HepG2 (cell line): ENCODE results near the gene C10orf53. TPM values are rescaled to one million over a fixed set of nuclear protein-coding genes. Genes with fewer than 3 reads are reported as not detected.

Source experiments
- ATAC-seq: fragments of 200-7000 bp; cut with Tn5 transposase; 3 replicates; pipeline ENCODE4 v1.9.1; 2020; ENCODE audit warnings: mild to moderate bottlenecking, moderate library complexity
- BruUV-seq: library from RNA; stranded (reverse); fragments of 400-500 nt; replicated peaks from 2 replicates; lab custom pipeline; 2021; lab: Mats Ljungman, UMichigan
- CTCF ChIA-PET: fragments of 300-600 bp; formaldehyde crosslinking; extraction: SDS; loops from one replicate; lab custom pipeline; 2021; ENCODE audit warnings: low total read pairs, inconsistent platforms, low intra/inter-chr PET ratio; lab: Yijun Ruan, JAX
- POLR2A ChIA-PET: fragments of 350-600 bp; sonication (Branson Sonifier 250); formaldehyde crosslinking; loops from one replicate; lab custom pipeline; 2020; ENCODE audit warnings: antibody characterized with exemption, inconsistent platforms; lab: Yijun Ruan, JAX
- DNase-seq: peaks from one replicate; pipeline ENCODE4 v3.0.0-alpha.2; 2015; ENCODE audit warnings: low spot score
- FAIRE-seq: peaks from 3 replicates; lab custom pipeline; 2011; peaks lifted over from hg19 to GRCh38; lab: Jason Lieb, UNC
- H2AFZ ChIP-seq: one replicate; pipeline ENCODE4 v1.6.1; 2011; ENCODE audit warnings: low read length, inconsistent platforms
- H3K27ac ChIP-seq: fragments of 300-600 bp; 3 replicates; pipeline ENCODE4 v1.8.0; 2011; ENCODE audit warnings: mixed run types, mild to moderate bottlenecking, mixed read lengths, low read length, inconsistent platforms; ENCODE audit not compliant: insufficient read depth; ENCODE audit errors: extremely low read length
- H3K27me3 ChIP-seq, 2 experiments: fragments of 200-600 bp in 1 of 2; 2 replicates in 1 of 2; 3 replicates in 1 of 2; pipeline versions ENCODE4 v1.6.0 to v1.8.0; 2011; ENCODE audit warnings: low read length in 2 of 2, mild to moderate bottlenecking in 2 of 2, moderate library complexity in 2 of 2, inconsistent platforms in 1 of 2; ENCODE audit not compliant: insufficient read depth in 2 of 2, control insufficient read depth in 1 of 2
- H3K36me3 ChIP-seq, 2 experiments: fragments of 200-600 bp in 1 of 2; replicated peaks in 1 of 2; 2 replicates in 1 of 2; 3 replicates in 1 of 2; pipeline versions ENCODE4 v1.5.1 to v1.8.0; 2011; ENCODE audit warnings: low read length in 2 of 2, inconsistent platforms in 1 of 2; ENCODE audit not compliant: insufficient read depth in 2 of 2, control insufficient read depth in 1 of 2
- H3K4me1 ChIP-seq: 2 replicates; pipeline ENCODE4 v1.5.1; 2012; ENCODE audit warnings: low read length, inconsistent platforms; ENCODE audit not compliant: insufficient read depth
- H3K4me2 ChIP-seq: 2 replicates; pipeline ENCODE4 v1.6.0; 2011; ENCODE audit warnings: low read depth, low read length, inconsistent platforms
- H3K4me3 ChIP-seq, 3 experiments: fragments of 200-600 bp in 1 of 3; sonication (generic), shearing (Covaris generic) in 1 of 3; replicated peaks in 1 of 3; 2 replicates each; pipeline ENCODE4 v1.5.1; 2011 to 2016; ENCODE audit warnings: low read length in 3 of 3, inconsistent platforms in 2 of 3, low read depth in 2 of 3, mild to moderate bottlenecking in 2 of 3, control low read depth in 1 of 3, mixed read lengths in 1 of 3; ENCODE audit not compliant: insufficient read depth in 1 of 3
- H3K79me2 ChIP-seq: one replicate; pipeline ENCODE4 v1.6.1; 2011; ENCODE audit warnings: low read length, inconsistent platforms; ENCODE audit not compliant: insufficient read depth
- H3K9ac ChIP-seq: 2 replicates; pipeline ENCODE4 v1.6.0; 2011; ENCODE audit warnings: mild to moderate bottlenecking, low read depth, low read length, inconsistent platforms; ENCODE audit not compliant: insufficient read depth
- H3K9me3 ChIP-seq: 2 replicates; pipeline ENCODE4 v1.5.1; 2012; ENCODE audit warnings: mild to moderate bottlenecking, low read length
- H4K20me1 ChIP-seq: 2 replicates; pipeline ENCODE4 v1.6.0; 2011; ENCODE audit warnings: inconsistent platforms, mild to moderate bottlenecking, low read length, moderate library complexity; ENCODE audit not compliant: insufficient read depth
- ATRX ChIP-seq: sonication (generic); formaldehyde crosslinking; IDR thresholded peaks from 2 replicates; pipeline ENCODE4 v1.4.0; 2020; ENCODE audit warnings: missing genetic modification reagents, borderline replicate concordance
- HCFC1 ChIP-seq: fragments of 150-350 bp; IDR thresholded peaks from 2 replicates; pipeline ENCODE4 v1.6.1; 2014; ENCODE audit warnings: low read depth, low read length
- HHEX ChIP-seq: IDR thresholded peaks from 2 replicates; pipeline ENCODE4 v1.6.1; 2016; ENCODE audit warnings: control low read depth
- HOXA5 ChIP-seq: sonication (generic); formaldehyde crosslinking; IDR thresholded peaks from 2 replicates; pipeline ENCODE4 v1.4.0; 2020; ENCODE audit warnings: missing genetic modification reagents
- ISL2 ChIP-seq: sonication (generic); formaldehyde crosslinking; IDR thresholded peaks from 2 replicates; pipeline ENCODE4 v1.5.0; 2020; ENCODE audit warnings: missing genetic modification reagents
- ISX ChIP-seq: sonication (generic); formaldehyde crosslinking; conservative IDR thresholded peaks from 2 replicates; pipeline ENCODE4 v1.5.0; 2020; ENCODE audit warnings: missing genetic modification reagents
- NR2F1 ChIP-seq, 2 experiments: fragments of 450-650 bp in 1 of 2; formaldehyde crosslinking in 1 of 2; IDR thresholded peaks; 2 replicates each; pipeline versions ENCODE4 v1.5.0 to v1.6.1; 2016 to 2020; ENCODE audit warnings: mild to moderate bottlenecking in 1 of 2, missing compliant biosample characterization in 1 of 2, missing genetic modification reagents in 1 of 2, moderate library complexity in 1 of 2
- PHF5A ChIP-seq: IDR thresholded peaks from one replicate; pipeline ENCODE4 v1.6.1; 2018; ENCODE audit warnings: low read depth, missing genetic modification reagents; ENCODE audit not compliant: unreplicated experiment
- POLR2AphosphoS5 ChIP-seq: IDR thresholded peaks from 2 replicates; pipeline ENCODE4 v1.6.1; 2012; ENCODE audit warnings: low read depth, low read length
- RFXANK ChIP-seq: IDR thresholded peaks from 2 replicates; pipeline ENCODE4 v1.6.1; 2016
- THYN1 ChIP-seq: sonication (generic); formaldehyde crosslinking; IDR thresholded peaks from 2 replicates; pipeline ENCODE4 v1.8.1; 2023; ENCODE audit warnings: low read depth, mild to moderate bottlenecking, moderate library complexity, missing genetic modification reagents, borderline replicate concordance
- ZFP62 ChIP-seq: sonication (generic); formaldehyde crosslinking; IDR thresholded peaks from 2 replicates; pipeline ENCODE4 v1.4.0; 2020; ENCODE audit warnings: missing genetic modification reagents
- ZNF10 ChIP-seq: sonication (generic); formaldehyde crosslinking; IDR thresholded peaks from 2 replicates; pipeline ENCODE4 v1.4.0; 2020; ENCODE audit warnings: mild to moderate bottlenecking, low read depth, missing genetic modification reagents, borderline replicate concordance
- ZNF629 ChIP-seq: sonication (generic); formaldehyde crosslinking; conservative IDR thresholded peaks from 2 replicates; pipeline ENCODE4 v1.5.0; 2020; ENCODE audit warnings: missing genetic modification reagents
- ZNF75D ChIP-seq: sonication (generic); formaldehyde crosslinking; IDR thresholded peaks from 2 replicates; pipeline ENCODE4 v1.8.1; 2023; ENCODE audit warnings: missing genetic modification reagents, mild to moderate bottlenecking, borderline replicate concordance
- ZNF775 ChIP-seq: sonication (generic); formaldehyde crosslinking; IDR thresholded peaks from 2 replicates; pipeline ENCODE4 v1.4.0; 2020; ENCODE audit warnings: missing genetic modification reagents, mild to moderate bottlenecking, moderate library complexity, borderline replicate concordance
- WGBS: methylation state at CpG from one replicate; pipeline ENCODE4 v1.1.6; 2017; ENCODE audit warnings: low lambda C conversion rate; 5-methylcytosine and 5-hydroxymethylcytosine counted together
- in situ Hi-C: cut with HindIII; loops from 2 replicates; pipeline ENCODE4 v1.10.0; 2017; ENCODE audit warnings: low pct_unique_long_range_greater_than_20kb; ENCODE audit not compliant: extremely low pct_ligation_motif_present
- intact Hi-C: fragments of 100-400 bp; cut with micrococcal nuclease; formaldehyde crosslinking; loops from one replicate; pipeline ENCODE4 v1.10.0; 2022; ENCODE audit not compliant: unreplicated experiment
- polyA plus RNA-seq, 8 experiments: library from polyadenylated mRNA; depleted of rRNA in 3 of 8; stranded (reverse) in 7 of 8; unstranded in 1 of 8; fragments of >200 nt; fragmentation: Illumina TruSeq in 4 of 8; extraction: Trizol in 4 of 8; gene quantifications; 2 replicates each; pipeline versions ENCODE4 v1.2.1 to v1.2.3, GENCODE V29; 2011 to 2016; ENCODE audit warnings: low read depth in 4 of 8, missing spikeins in 1 of 8, mixed read lengths in 1 of 8; ENCODE audit not compliant: insufficient read depth in 1 of 8
- total RNA-seq, 5 experiments: library from RNA; depleted of rRNA; stranded (reverse); fragments of >200 nt; fragmentation: Illumina TruSeq; extraction: Trizol; gene quantifications; 2 replicates each; pipeline ENCODE4 v1.2.3, GENCODE V29; 2016; ENCODE audit warnings: low read depth in 1 of 5
- TF ChIP-seq, protein P1 (sequence below): sonication (generic); formaldehyde crosslinking; IDR thresholded peaks from 2 replicates; pipeline ENCODE4 v1.8.0; 2022; ENCODE audit warnings: missing genetic modification reagents, mild to moderate bottlenecking, moderate library complexity, borderline replicate concordance
- TF ChIP-seq, protein P2 (sequence below): IDR thresholded peaks from 2 replicates; pipeline ENCODE4 v1.6.1; 2016; ENCODE audit warnings: missing biosample characterization, missing genetic modification reagents, low read depth
- TF ChIP-seq, protein P3 (sequence below): sonication (generic); formaldehyde crosslinking; IDR thresholded peaks from 2 replicates; pipeline ENCODE4 v1.5.1; 2020; ENCODE audit warnings: missing genetic modification reagents, mild to moderate bottlenecking, borderline replicate concordance

Gene C10orf53
- total and polyA plus RNA-seq, 2 of the 13 experiments (the other 11 are each of a cell fraction or from before 2014, with no cell fraction given): not detected

DNA sequence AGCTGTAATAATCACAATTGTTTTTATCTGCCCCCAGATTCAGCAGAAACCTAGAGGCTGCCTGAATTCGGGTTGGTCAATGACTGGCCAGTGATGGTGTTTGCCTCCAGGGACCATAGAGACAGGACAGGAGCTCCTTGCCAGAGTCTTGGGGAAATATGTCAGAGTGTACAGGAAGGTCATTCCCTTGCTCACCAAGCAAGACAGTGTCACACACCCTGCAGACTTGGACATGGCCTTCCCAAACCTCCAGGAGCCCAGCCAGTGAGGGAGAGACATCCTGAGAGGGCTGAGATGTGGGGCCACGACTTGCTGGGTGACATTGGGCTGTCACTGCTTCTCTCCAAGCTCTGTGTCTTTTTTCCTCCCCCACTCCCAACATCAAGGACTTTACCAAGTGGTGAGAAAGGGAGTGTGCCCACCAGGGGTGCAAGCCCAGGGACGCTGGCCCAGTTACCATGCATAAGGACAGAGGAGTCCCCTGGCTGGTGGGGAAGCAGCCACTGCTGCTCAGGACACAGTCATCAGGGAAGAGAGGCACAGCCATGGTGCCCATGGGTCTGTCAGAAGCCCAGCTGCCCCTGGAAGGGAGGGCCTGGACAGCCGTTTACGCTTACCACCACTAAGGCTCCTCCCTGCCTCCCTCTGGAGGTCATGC is 25.3 kb upstream of the C10orf53 start (continued):
- TF ChIP-seq RFXANK (CRISPR knock-in tag) (no peak), THYN1 (CRISPR knock-in tag) (no peak), NR2F1 (CRISPR knock-in tag; IDR thresholded peaks at IDR 0.05) (no peak), HHEX (CRISPR knock-in tag) (no peak), PHF5A (CRISPR knock-in tag) (no peak), ZFP62 (no peak)
- TF ChIP-seq, all 625 proteins: peak for 0

DNA sequence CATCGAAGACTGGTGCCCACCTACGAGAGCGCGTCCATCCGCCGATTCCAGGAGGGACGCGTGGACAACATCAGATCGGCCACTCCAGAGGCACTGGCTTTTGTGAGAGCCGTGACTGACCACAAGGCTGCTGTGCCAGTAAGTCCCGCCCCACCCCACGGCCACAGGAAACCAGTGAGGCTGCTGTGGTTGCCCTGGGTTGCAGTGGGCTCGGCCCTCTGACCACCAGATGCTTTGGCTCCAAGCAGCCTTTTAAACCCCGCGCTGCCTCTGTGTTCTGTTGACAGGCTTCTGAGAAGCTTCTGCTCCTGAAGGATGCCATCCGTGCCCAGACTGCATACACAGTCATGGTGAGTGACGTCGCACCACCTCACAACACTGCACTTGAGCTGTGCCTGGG is 24.4 kb upstream of the C10orf53 start:
- H3K27me3 ChIP-seq: peaks cover 0 to 7% of the 10 kb centered on the region in 2 experiments; a peak in 1 of 5 replicates
- ChIA-PET CTCF (no interaction called here), POLR2A (no interaction called here)
- DNase-seq: no peak
- 76% methylated on average over 11 of the region's 18 CpGs for WGBS
- no peak for ATAC-seq
- H3K9me3 ChIP-seq: peaks cover 11% of the 10 kb centered on the region
- H3K36me3 ChIP-seq: no peaks in the 10 kb centered on the region
- BruUV-seq: no TSS peak
- H2AFZ ChIP-seq: no peak overlapping the region
- H3K9ac ChIP-seq: no peak overlapping the region
- peaks cover 13% of the 10 kb centered on the region for H3K4me1 ChIP-seq
- H3K4me3 ChIP-seq: no peak overlapping the region
- FAIRE-seq: no peak
- H4K20me1 ChIP-seq: no peaks in the 10 kb centered on the region
- H3K79me2 ChIP-seq: no peaks in the 10 kb centered on the region
- no peak overlapping the region for H3K27ac ChIP-seq
- intact Hi-C loops (no loop called here), in situ Hi-C loops (no loop called here)
- no peak overlapping the region for H3K4me2 ChIP-seq
- TF ChIP-seq, protein P1, sequence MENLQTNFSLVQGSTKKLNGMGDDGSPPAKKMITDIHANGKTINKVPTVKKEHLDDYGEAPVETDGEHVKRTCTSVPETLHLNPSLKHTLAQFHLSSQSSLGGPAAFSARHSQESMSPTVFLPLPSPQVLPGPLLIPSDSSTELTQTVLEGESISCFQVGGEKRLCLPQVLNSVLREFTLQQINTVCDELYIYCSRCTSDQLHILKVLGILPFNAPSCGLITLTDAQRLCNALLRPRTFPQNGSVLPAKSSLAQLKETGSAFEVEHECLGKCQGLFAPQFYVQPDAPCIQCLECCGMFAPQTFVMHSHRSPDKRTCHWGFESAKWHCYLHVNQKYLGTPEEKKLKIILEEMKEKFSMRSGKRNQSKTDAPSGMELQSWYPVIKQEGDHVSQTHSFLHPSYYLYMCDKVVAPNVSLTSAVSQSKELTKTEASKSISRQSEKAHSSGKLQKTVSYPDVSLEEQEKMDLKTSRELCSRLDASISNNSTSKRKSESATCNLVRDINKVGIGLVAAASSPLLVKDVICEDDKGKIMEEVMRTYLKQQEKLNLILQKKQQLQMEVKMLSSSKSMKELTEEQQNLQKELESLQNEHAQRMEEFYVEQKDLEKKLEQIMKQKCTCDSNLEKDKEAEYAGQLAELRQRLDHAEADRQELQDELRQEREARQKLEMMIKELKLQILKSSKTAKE: no peak
- TF ChIP-seq ZNF775 (CRISPR knock-in tag) (no peak), ZNF629 (CRISPR knock-in tag) (no peak), ISX (CRISPR knock-in tag) (no peak), ZNF75D (CRISPR knock-in tag) (no peak), HOXA5 (CRISPR knock-in tag) (no peak), HCFC1 (no peak), ATRX (CRISPR knock-in tag) (no peak), POLR2AphosphoS5 (no peak), ZNF10 (CRISPR knock-in tag) (no peak), ISL2 (CRISPR knock-in tag) (no peak)
- TF ChIP-seq, protein P2, sequence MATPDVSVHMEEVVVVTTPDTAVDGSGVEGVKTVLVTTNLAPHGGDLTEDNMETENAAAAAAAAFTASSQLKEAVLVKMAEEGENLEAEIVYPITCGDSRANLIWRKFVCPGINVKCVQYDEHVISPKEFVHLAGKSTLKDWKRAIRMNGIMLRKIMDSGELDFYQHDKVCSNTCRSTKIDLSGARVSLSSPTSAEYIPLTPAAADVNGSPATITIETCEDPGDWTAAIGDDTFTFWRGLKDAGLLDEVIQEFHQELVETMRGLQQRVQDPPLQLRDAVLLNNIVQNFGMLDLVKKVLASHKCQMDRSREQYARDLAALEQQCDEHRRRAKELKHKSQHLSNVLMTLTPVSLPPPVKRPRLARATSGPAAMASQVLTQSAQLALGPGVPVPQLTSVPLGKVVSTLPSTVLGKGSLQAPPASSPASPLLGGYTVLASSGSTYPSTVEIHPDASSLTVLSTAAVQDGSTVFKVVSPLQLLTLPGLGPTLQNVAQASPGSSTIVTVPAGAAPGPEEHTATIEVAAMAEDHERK (CRISPR knock-in tag): no peak
- TF ChIP-seq, protein P3, sequence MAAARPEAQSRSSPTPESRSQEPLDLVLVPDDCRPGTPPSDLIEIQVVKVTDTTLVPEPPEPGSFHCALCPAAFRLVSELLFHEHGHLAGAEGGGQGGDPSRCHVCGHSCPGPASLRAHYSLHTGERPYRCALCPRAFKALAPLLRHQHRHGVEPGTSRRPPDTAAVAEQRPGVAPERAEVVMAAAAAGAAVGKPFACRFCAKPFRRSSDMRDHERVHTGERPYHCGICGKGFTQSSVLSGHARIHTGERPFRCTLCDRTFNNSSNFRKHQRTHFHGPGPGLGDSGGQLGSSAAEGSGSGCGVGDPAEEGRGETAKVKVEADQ (CRISPR knock-in tag): no peak
